Pons (tissue), 1 donor: ENCODE results near the gene PEX12.
"Not testable (repeated sequence)": the region's sequence is repeated elsewhere in the genome, so short reads cannot be mapped to it uniquely, and the experiment has no call there.

Experiments
- DNase-seq: peaks from one replicate; pipeline ENCODE4 v3.0.0-alpha.2; 2016; ENCODE audit warnings: low spot score

PEX12 gene

GRCh38 chr17:35536664-35537171 lies 41.7 kb downstream of the PEX12 start:
- DNase-seq, result no peak

- not testable (repeated sequence) for DNase-seq
Measured at GRCh38 chr17:35535406-35535805, 43.0 kb downstream of the PEX12 start.

DNA sequence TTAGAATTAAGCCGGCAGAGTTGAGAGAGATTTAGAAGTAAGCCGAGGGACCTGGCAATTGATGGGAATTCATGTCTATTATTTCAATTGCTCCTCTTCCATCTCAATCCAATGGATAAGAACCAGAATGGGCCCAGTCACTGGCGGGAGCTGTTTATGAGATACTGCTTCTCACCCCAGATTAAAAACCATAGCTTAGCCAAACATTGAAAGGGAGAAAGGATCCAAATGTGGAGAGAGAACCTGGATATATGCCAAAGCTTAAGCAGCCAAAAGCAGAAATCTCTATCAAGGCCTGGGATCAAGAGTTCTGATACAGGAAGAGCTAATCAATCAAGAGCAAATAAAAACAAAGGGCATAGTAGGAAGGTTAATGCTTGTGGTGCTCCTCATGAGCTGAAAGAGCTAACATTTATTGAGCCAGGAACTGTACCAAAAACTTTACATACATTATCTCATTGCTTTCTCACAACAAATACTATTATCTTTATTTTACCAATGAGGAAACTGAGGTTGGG lies 43.7 kb downstream of the PEX12 start:
- DNase-seq, result no peak

DNA sequence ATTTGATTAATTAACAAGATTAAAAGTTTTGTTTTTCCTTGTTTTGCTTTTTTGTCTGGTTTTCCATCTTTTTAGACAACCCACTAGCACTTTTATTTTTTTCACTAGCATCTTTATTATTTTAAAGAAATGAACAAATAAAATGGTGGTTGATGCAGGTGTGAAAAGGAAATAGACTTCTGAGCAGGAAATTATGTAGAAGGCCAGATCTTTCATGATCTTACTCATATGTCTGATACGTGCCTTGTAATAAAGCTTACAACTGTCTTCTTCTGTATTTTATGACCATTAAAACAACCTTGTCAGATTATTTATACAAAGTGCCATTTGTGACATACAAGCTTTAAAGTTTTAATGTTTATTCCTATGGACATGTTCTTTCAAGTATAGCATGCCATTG lies 47.2 kb downstream of the PEX12 start:
- no peak for DNase-seq

GRCh38 chr17:35529866-35530265 lies 48.5 kb downstream of the PEX12 start:
- DNase-seq, result no peak

DNA sequence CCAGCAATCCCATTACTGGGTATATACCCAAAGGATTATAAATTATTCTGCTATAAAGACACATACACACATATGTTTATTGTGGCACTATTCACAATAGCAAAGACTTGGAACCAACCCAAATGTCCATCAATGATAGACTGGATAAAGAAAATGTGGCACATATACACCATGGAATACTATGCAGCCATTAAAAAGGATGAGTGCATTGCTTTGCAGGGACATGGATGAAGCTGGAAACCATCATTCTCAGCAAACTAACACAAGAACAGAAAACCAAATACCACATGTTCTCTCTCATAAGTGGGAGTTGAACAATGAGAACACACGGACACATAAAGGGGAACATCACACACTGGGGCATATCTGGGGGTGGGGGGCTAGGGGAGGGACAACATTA lies 49.0 kb downstream of the PEX12 start:
- DNase-seq, result not testable (repeated sequence)
